ENCODE data around the gene BDNF. TPM values are rescaled to one million over a fixed set of nuclear protein-coding genes. Genes with fewer than 3 reads are reported as not detected.

BDNF gene
- total and polyA plus RNA-seq, 4 donors: 0.03 to 0.28 (median 0.07) TPM

GRCh38 chr11:27723687-27724086 is 23.4 kb upstream of the BDNF start:
- H3K4me1 ChIP-seq (ENCODE audit: control insufficient read depth in 4 of 4, insufficient read depth in 4 of 4, low read length in 3 of 4): peaks cover 10 to 14% (median 12%) of the 10 kb centered on the region in 4 donors
- no peak overlapping the region for H3K27ac ChIP-seq (ENCODE audit: low read depth in 1 of 2, low read length in 2 of 2)
- H3K9ac ChIP-seq (ENCODE audit: low read depth in 1 of 2, low read length in 2 of 2): no peak overlapping the region
- WGBS: 70% methylated on average over 1 of the region's 1 CpG
- no peaks in the 10 kb centered on the region for H3K36me3 ChIP-seq (ENCODE audit: control insufficient read depth in 4 of 4, insufficient read depth in 3 of 4, low read depth in 1 of 4, low read length in 3 of 4)
- TF ChIP-seq FOXA1 (IDR thresholded peaks at IDR 0.05): no peak
- no peak for TF ChIP-seq EGR1 (IDR thresholded peaks at IDR 0.05; ENCODE audit: low read depth in 2 of 2)
- TF ChIP-seq ZBTB33 (IDR thresholded peaks at IDR 0.05): no peak
- TF ChIP-seq RXRA (IDR thresholded peaks at IDR 0.05): no peak
- no peak for TF ChIP-seq TAF1 (conservative IDR thresholded peaks at IDR 0.05)
- TF ChIP-seq ATF3 (IDR thresholded peaks at IDR 0.05): no peak
- TF ChIP-seq NR2F2 (IDR thresholded peaks at IDR 0.05): no peak
- TF ChIP-seq, protein P1, sequence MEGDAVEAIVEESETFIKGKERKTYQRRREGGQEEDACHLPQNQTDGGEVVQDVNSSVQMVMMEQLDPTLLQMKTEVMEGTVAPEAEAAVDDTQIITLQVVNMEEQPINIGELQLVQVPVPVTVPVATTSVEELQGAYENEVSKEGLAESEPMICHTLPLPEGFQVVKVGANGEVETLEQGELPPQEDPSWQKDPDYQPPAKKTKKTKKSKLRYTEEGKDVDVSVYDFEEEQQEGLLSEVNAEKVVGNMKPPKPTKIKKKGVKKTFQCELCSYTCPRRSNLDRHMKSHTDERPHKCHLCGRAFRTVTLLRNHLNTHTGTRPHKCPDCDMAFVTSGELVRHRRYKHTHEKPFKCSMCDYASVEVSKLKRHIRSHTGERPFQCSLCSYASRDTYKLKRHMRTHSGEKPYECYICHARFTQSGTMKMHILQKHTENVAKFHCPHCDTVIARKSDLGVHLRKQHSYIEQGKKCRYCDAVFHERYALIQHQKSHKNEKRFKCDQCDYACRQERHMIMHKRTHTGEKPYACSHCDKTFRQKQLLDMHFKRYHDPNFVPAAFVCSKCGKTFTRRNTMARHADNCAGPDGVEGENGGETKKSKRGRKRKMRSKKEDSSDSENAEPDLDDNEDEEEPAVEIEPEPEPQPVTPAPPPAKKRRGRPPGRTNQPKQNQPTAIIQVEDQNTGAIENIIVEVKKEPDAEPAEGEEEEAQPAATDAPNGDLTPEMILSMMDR (IDR thresholded peaks at IDR 0.05; ENCODE audit: low read depth, low read length, missing input control): no peak
- no peak for TF ChIP-seq FOXA2 (IDR thresholded peaks at IDR 0.05)
- no peak for TF ChIP-seq RAD21 (IDR thresholded peaks at IDR 0.05)
- TF ChIP-seq, protein P2, sequence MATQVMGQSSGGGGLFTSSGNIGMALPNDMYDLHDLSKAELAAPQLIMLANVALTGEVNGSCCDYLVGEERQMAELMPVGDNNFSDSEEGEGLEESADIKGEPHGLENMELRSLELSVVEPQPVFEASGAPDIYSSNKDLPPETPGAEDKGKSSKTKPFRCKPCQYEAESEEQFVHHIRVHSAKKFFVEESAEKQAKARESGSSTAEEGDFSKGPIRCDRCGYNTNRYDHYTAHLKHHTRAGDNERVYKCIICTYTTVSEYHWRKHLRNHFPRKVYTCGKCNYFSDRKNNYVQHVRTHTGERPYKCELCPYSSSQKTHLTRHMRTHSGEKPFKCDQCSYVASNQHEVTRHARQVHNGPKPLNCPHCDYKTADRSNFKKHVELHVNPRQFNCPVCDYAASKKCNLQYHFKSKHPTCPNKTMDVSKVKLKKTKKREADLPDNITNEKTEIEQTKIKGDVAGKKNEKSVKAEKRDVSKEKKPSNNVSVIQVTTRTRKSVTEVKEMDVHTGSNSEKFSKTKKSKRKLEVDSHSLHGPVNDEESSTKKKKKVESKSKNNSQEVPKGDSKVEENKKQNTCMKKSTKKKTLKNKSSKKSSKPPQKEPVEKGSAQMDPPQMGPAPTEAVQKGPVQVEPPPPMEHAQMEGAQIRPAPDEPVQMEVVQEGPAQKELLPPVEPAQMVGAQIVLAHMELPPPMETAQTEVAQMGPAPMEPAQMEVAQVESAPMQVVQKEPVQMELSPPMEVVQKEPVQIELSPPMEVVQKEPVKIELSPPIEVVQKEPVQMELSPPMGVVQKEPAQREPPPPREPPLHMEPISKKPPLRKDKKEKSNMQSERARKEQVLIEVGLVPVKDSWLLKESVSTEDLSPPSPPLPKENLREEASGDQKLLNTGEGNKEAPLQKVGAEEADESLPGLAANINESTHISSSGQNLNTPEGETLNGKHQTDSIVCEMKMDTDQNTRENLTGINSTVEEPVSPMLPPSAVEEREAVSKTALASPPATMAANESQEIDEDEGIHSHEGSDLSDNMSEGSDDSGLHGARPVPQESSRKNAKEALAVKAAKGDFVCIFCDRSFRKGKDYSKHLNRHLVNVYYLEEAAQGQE (IDR thresholded peaks at IDR 0.05): no peak
- TF ChIP-seq HNF4A (conservative IDR thresholded peaks at IDR 0.05): no peak
- DNase-seq (ENCODE audit: low spot score): no peak
- peaks cover 0 to 5% (median under 1%) of the 10 kb centered on the region in 4 donors for H3K9me3 ChIP-seq (ENCODE audit: control insufficient read depth in 4 of 4, low read length in 3 of 4)
- H3K27me3 ChIP-seq (ENCODE audit: control insufficient read depth in 4 of 4, insufficient read depth in 4 of 4, low read length in 3 of 4): peaks cover 2 to 20% (median 8%) of the 10 kb centered on the region in 4 donors
- H3K4me3 ChIP-seq (ENCODE audit: low read depth in 1 of 3, low read length in 3 of 3): no peak overlapping the region

DNA sequence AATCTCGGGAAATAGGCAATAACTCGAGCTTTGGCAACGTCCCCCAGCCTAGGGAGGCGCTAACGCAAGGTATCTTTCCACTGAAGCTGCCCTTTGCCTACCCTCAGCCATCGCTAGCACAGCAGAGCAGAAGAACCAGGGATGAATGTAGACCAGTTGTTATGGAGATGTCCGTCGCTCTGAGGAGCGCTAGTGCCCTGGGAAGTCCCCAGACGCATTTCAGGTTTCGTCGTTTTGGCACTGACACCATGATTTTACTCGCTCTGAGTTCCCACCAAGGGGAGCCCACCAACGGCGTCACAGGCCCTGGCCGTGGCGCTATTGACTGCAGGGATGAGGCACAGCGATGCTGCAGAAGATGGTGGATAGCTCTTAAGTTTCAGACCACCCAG is 22.7 kb upstream of the BDNF start:
- peaks cover 2 to 20% (median 8%) of the 10 kb centered on the region in 4 donors for H3K27me3 ChIP-seq (ENCODE audit: control insufficient read depth in 4 of 4, insufficient read depth in 4 of 4, low read length in 3 of 4)

More for the DNA sequence above, 22.7 kb upstream of the BDNF start:
- Histone ChIP-seq H3K27ac (ENCODE audit: low read depth in 1 of 2, low read length in 2 of 2) (no peak overlapping the region), H3K4me3 (ENCODE audit: low read depth in 1 of 3, low read length in 3 of 3) (peak overlapping the region in 1 of 3 donors; percentile 36), H3K4me1 (ENCODE audit: control insufficient read depth in 4 of 4, insufficient read depth in 4 of 4, low read length in 3 of 4) (peaks cover 11 to 16% (median 12%) of the 10 kb centered on the region in 4 donors), H3K9me3 (ENCODE audit: control insufficient read depth in 4 of 4, low read length in 3 of 4) (peaks cover 0 to 5% (median under 1%) of the 10 kb centered on the region in 4 donors), H3K9ac (ENCODE audit: low read depth in 1 of 2, low read length in 2 of 2) (no peak overlapping the region), H3K36me3 (ENCODE audit: control insufficient read depth in 4 of 4, insufficient read depth in 3 of 4, low read depth in 1 of 4, low read length in 3 of 4) (no peaks in the 10 kb centered on the region)
- WGBS: 5% methylated on average over 18 of the region's 18 CpGs
- no peak for DNase-seq (ENCODE audit: low spot score)
- TF ChIP-seq, protein P1 (IDR thresholded peaks at IDR 0.05; ENCODE audit: low read depth, low read length, missing input control): no peak
- no peak for TF ChIP-seq FOXA2 (IDR thresholded peaks at IDR 0.05)
- TF ChIP-seq YY1 (IDR thresholded peaks at IDR 0.05): no peak
- TF ChIP-seq HNF4A (conservative IDR thresholded peaks at IDR 0.05): no peak
- TF ChIP-seq RAD21 (IDR thresholded peaks at IDR 0.05): no peak
- no peak for TF ChIP-seq TAF1 (conservative IDR thresholded peaks at IDR 0.05)
- no peak for TF ChIP-seq HNF4G (IDR thresholded peaks at IDR 0.05)
- TF ChIP-seq GABPA (IDR thresholded peaks at IDR 0.05 in 1 of 2, conservative IDR thresholded peaks at IDR 0.05 in 1 of 2): no peak
- no peak for TF ChIP-seq MAX (IDR thresholded peaks at IDR 0.05)
- TF ChIP-seq, protein P2 (IDR thresholded peaks at IDR 0.05): no peak
- no peak for TF ChIP-seq ATF3 (IDR thresholded peaks at IDR 0.05)
- TF ChIP-seq EGR1 (IDR thresholded peaks at IDR 0.05; ENCODE audit: low read depth in 2 of 2): no peak

Measured in liver (tissue), 9 donors.